DND-41 (cell line): ENCODE data around the gene CDIPT.
A peak's percentile ranks its signal among the peaks of the same experiment; 100 is the strongest.

ENCODE experiments used
- ATAC-seq: fragments of 200-7000 bp; cut with Tn5 transposase; 3 replicates; pipeline ENCODE4 v1.9.1; 2021; ENCODE audit warnings: low read depth; ENCODE audit not compliant: insufficient read depth
- DNase-seq: peaks from one replicate; pipeline ENCODE4 v3.0.0-alpha.2; 2020
- H2AFZ ChIP-seq: 2 replicates; pipeline ENCODE4 v1.6.0; 2012; ENCODE audit warnings: low read depth, low read length
- H3K27ac ChIP-seq: 2 replicates; pipeline ENCODE4 v1.5.1; 2012; ENCODE audit warnings: low read length, inconsistent platforms
- H3K27me3 ChIP-seq: fragments of 200-600 bp; sonication (generic); 2 replicates; pipeline ENCODE4 v1.6.0; 2012; ENCODE audit warnings: low read length, mild to moderate bottlenecking, inconsistent platforms; ENCODE audit not compliant: insufficient read depth, poor library complexity
- H3K36me3 ChIP-seq: 2 replicates; pipeline ENCODE4 v1.5.1; 2012; ENCODE audit warnings: low read length, inconsistent platforms; ENCODE audit not compliant: insufficient read depth
- H3K4me1 ChIP-seq: 2 replicates; pipeline ENCODE4 v1.5.1; 2012; ENCODE audit warnings: mild to moderate bottlenecking, low read length; ENCODE audit not compliant: insufficient read depth
- H3K4me2 ChIP-seq: 2 replicates; pipeline ENCODE4 v1.6.0; 2012; ENCODE audit warnings: mild to moderate bottlenecking, moderate library complexity, low read length, inconsistent platforms; ENCODE audit not compliant: insufficient read depth
- H3K4me3 ChIP-seq, 2 experiments: fragments of 200-600 bp in 1 of 2; shearing (Covaris generic) in 1 of 2; 2 replicates each; pipeline ENCODE4 v1.5.1; 2012 to 2016; ENCODE audit warnings: inconsistent platforms in 2 of 2, low read length in 2 of 2, mild to moderate bottlenecking in 2 of 2, low read depth in 1 of 2, moderate library complexity in 1 of 2
- H3K79me2 ChIP-seq: 2 replicates; pipeline ENCODE4 v1.6.0; 2012; ENCODE audit warnings: low read length, inconsistent platforms; ENCODE audit not compliant: insufficient read depth
- H3K9ac ChIP-seq: 2 replicates; pipeline ENCODE4 v1.6.0; 2012; ENCODE audit warnings: low read depth, mild to moderate bottlenecking, inconsistent platforms, low read length, moderate library complexity
- H3K9me3 ChIP-seq: 2 replicates; pipeline ENCODE4 v1.5.1; 2012; ENCODE audit warnings: low read length, moderate library complexity, mild to moderate bottlenecking, inconsistent platforms; ENCODE audit not compliant: insufficient read depth, severe bottlenecking
- H4K20me1 ChIP-seq: 2 replicates; pipeline ENCODE4 v1.6.0; 2012; ENCODE audit warnings: low read length; ENCODE audit not compliant: insufficient read depth
- CTCF ChIP-seq: IDR thresholded peaks from 2 replicates; pipeline ENCODE4 v1.5.1; 2012; ENCODE audit warnings: borderline replicate concordance, low read length, moderate library complexity, mild to moderate bottlenecking; ENCODE audit not compliant: poor library complexity, severe bottlenecking; ENCODE audit errors: extremely low read depth
- EZH2 ChIP-seq: IDR thresholded peaks from 3 replicates; pipeline ENCODE4 v1.6.1; 2012; ENCODE audit warnings: borderline replicate concordance, low read depth, mild to moderate bottlenecking, moderate library complexity, low read length, inconsistent platforms; ENCODE audit not compliant: severe bottlenecking

The CDIPT gene

GRCh38 chr16:29843931-29844330, 19.1 kb downstream of the CDIPT start:
- no peak overlapping the region for H2AFZ ChIP-seq
- H3K27me3 ChIP-seq, result no peaks in the 10 kb centered on the region
- H3K9me3 ChIP-seq, result no peaks in the 10 kb centered on the region
- no peaks in the 10 kb centered on the region for H4K20me1 ChIP-seq
- H3K79me2 ChIP-seq, result no peaks in the 10 kb centered on the region
- H3K36me3 ChIP-seq, result no peaks in the 10 kb centered on the region
- ATAC-seq (no peak), DNase-seq (no peak)
- no peak overlapping the region for H3K27ac ChIP-seq
- H3K4me3 ChIP-seq, result no peak overlapping the region
- no peak for TF ChIP-seq EZH2
- TF ChIP-seq CTCF, result no peak
- H3K4me1 ChIP-seq, result peaks cover 2% of the 10 kb centered on the region; the same call in 1 of the 2 replicates
- H3K4me2 ChIP-seq, result no peak overlapping the region
- no peak overlapping the region for H3K9ac ChIP-seq

GRCh38 chr16:29842732-29843346, 20.2 kb downstream of the CDIPT start:
- Histone ChIP-seq H3K4me3 (no peak overlapping the region), H3K4me1 (no peaks in the 10 kb centered on the region), H2AFZ (no peak overlapping the region), H3K4me2 (no peak overlapping the region), H3K27ac (no peak overlapping the region), H3K9me3 (no peaks in the 10 kb centered on the region), H4K20me1 (no peaks in the 10 kb centered on the region), H3K9ac (no peak overlapping the region), H3K36me3 (no peaks in the 10 kb centered on the region), H3K27me3 (no peaks in the 10 kb centered on the region), H3K79me2 (no peaks in the 10 kb centered on the region)
- ATAC-seq (peak; percentile 44; the same call in 2 of the 3 replicates), DNase-seq (no peak)
- TF ChIP-seq EZH2 (no peak), CTCF (peak; percentile 37)

- no peaks in the 10 kb centered on the region for H3K36me3 ChIP-seq
- H3K9ac ChIP-seq, result no peak overlapping the region
- no peak for TF ChIP-seq CTCF
- no peak for TF ChIP-seq EZH2
- DNase-seq, result no peak
- no peak overlapping the region for H3K27ac ChIP-seq
- H3K27me3 ChIP-seq, result no peaks in the 10 kb centered on the region
- H3K4me2 ChIP-seq, result no peak overlapping the region
- no peak for ATAC-seq
- no peaks in the 10 kb centered on the region for H4K20me1 ChIP-seq
- H3K4me1 ChIP-seq, result no peaks in the 10 kb centered on the region
- no peak overlapping the region for H2AFZ ChIP-seq
- H3K79me2 ChIP-seq, result no peaks in the 10 kb centered on the region
- H3K9me3 ChIP-seq, result no peaks in the 10 kb centered on the region
- H3K4me3 ChIP-seq, result no peak overlapping the region
Observed at GRCh38 chr16:29841631-29842030, 21.4 kb downstream of the CDIPT start.

- Histone ChIP-seq H3K79me2 (no peaks in the 10 kb centered on the region), H3K9me3 (no peaks in the 10 kb centered on the region), H3K27me3 (no peaks in the 10 kb centered on the region), H3K4me2 (no peak overlapping the region), H3K4me1 (no peaks in the 10 kb centered on the region), H3K4me3 (no peak overlapping the region), H3K27ac (no peak overlapping the region), H2AFZ (no peak overlapping the region), H3K36me3 (no peaks in the 10 kb centered on the region), H4K20me1 (no peaks in the 10 kb centered on the region), H3K9ac (no peak overlapping the region)
- DNase-seq (no peak), ATAC-seq (no peak)
- TF ChIP-seq CTCF (no peak), EZH2 (no peak)
Observed at GRCh38 chr16:29840240-29840639, 22.8 kb downstream of the CDIPT start.
